Measurements from ENCODE around the gene PRRG1.

- TF ChIP-seq CTCF (conservative IDR thresholded peaks at IDR 0.05 in 1 of 2, IDR thresholded peaks at IDR 0.05 in 1 of 2; ENCODE audit: low read depth in 1 of 2, low read length in 2 of 2) (no peak), EZH2 (IDR thresholded peaks at IDR 0.05; ENCODE audit: low read length, missing control alignments) (no peak)
Observed at GRCh38 chrX:37364666-37365065, 15.5 kb downstream of the PRRG1 start.

Measured in fibroblast of lung (primary cell).